NT2/D1 (cell line): ENCODE results near the gene EIF4E1B.

Source experiments
- SUZ12 ChIP-seq: IDR thresholded peaks from 2 replicates; pipeline ENCODE4 v1.6.1; 2011; ENCODE audit not compliant: insufficient read length, insufficient read depth; ENCODE audit errors: extremely low read depth
- YY1 ChIP-seq: IDR thresholded peaks from 2 replicates; pipeline ENCODE4 v1.6.1; 2011; ENCODE audit not compliant: insufficient read length, insufficient read depth
- ZNF274 ChIP-seq: IDR thresholded peaks from 2 replicates; pipeline ENCODE4 v1.6.1; 2011; ENCODE audit warnings: mild to moderate bottlenecking, low read depth, low read length

GRCh38 chr5:176633598-176633997 lies 3.1 kb downstream of the EIF4E1B start:
- TF ChIP-seq SUZ12 (no peak), ZNF274 (no peak), YY1 (no peak)
